A673 (cell line): ENCODE measurements around the gene IL6R. TPM values are rescaled to one million over a fixed set of nuclear protein-coding genes. Genes with fewer than 3 reads are reported as not detected.
A peak's percentile ranks its signal among the peaks of the same experiment; 100 is the strongest.

ENCODE experiments used
- BruUV-seq: library from RNA; stranded (reverse); fragments of 400-500 nt; replicated peaks from 2 replicates; lab custom pipeline; 2021; lab: Mats Ljungman, UMichigan
- CTCF ChIA-PET: fragments of 300-600 bp; sonication (Branson Sonifier 250); formaldehyde crosslinking; loops from one replicate; lab custom pipeline; 2022; ENCODE audit warnings: antibody characterized with exemption; lab: Charles Lee
- POLR2A ChIA-PET: fragments of 300-600 bp; sonication (Branson Sonifier 250); formaldehyde crosslinking; loops from one replicate; lab custom pipeline; 2022; ENCODE audit warnings: antibody characterized with exemption; ENCODE audit not compliant: low non-redundant PET; lab: Charles Lee
- DNase-seq: peaks from one replicate; pipeline ENCODE4 v3.0.0-alpha.2; 2015; ENCODE audit warnings: low spot score
- H3K27ac ChIP-seq: fragments of 200-600 bp; sonication (generic); 2 replicates; pipeline ENCODE4 v1.5.1; 2016; ENCODE audit warnings: mixed run types, low read depth, mild to moderate bottlenecking, mixed read lengths, antibody characterized with exemption, low read length; ENCODE audit not compliant: poor library complexity, severe bottlenecking
- H3K27me3 ChIP-seq: fragments of 200-600 bp; sonication (generic); replicated peaks from 2 replicates; pipeline ENCODE4 v1.6.1; 2017; ENCODE audit warnings: mixed run types, low read depth, mild to moderate bottlenecking, mixed read lengths, antibody characterized with exemption, low read length; ENCODE audit not compliant: insufficient read depth, poor library complexity
- H3K36me3 ChIP-seq: fragments of 200-600 bp; sonication (generic); 2 replicates; pipeline ENCODE4 v1.6.1; 2016; ENCODE audit warnings: mixed run types, mild to moderate bottlenecking, mixed read lengths, antibody characterized with exemption, low read length; ENCODE audit not compliant: insufficient read depth, poor library complexity, severe bottlenecking
- H3K4me1 ChIP-seq: fragments of 200-600 bp; sonication (generic); 2 replicates; pipeline ENCODE4 v1.6.1; 2017; ENCODE audit warnings: mixed run types, mild to moderate bottlenecking, mixed read lengths, antibody characterized with exemption, low read length; ENCODE audit not compliant: insufficient read depth, poor library complexity, severe bottlenecking
- H3K4me3 ChIP-seq: fragments of 200-600 bp; sonication (generic); 2 replicates; pipeline ENCODE4 v1.5.1; 2016; ENCODE audit warnings: low read depth, mixed run types, mild to moderate bottlenecking, mixed read lengths, low read length; ENCODE audit not compliant: poor library complexity, severe bottlenecking
- H3K9me3 ChIP-seq: fragments of 200-600 bp; sonication (generic); 2 replicates; pipeline ENCODE4 v1.6.1; 2016; ENCODE audit warnings: mixed run types, low read depth, mild to moderate bottlenecking, mixed read lengths, antibody characterized with exemption, low read length; ENCODE audit not compliant: poor library complexity, severe bottlenecking
- EZH2 ChIP-seq: fragments of 200-600 bp; sonication (generic); IDR thresholded peaks from 2 replicates; pipeline ENCODE4 v1.6.1; 2017; ENCODE audit warnings: borderline replicate concordance, low read depth, mild to moderate bottlenecking, mixed read lengths, antibody characterized with exemption, low read length; ENCODE audit not compliant: poor library complexity, severe bottlenecking
- intact Hi-C: fragments of 100-400 bp; cut with micrococcal nuclease; formaldehyde crosslinking; loops from one replicate; pipeline ENCODE4 v1.10.0; 2022; ENCODE audit not compliant: unreplicated experiment
- total RNA-seq: library from RNA; stranded (reverse); gene quantifications from 2 replicates; pipeline ENCODE4 v1.2.3, GENCODE V29; 2021
- TF ChIP-seq, protein P1 (sequence below): fragments of 300-800, 200-600 bp; sonication (generic); conservative IDR thresholded peaks from 2 replicates; pipeline ENCODE4 v1.5.1; 2017; ENCODE audit warnings: low read depth, mild to moderate bottlenecking, antibody characterized with exemption, low read length, moderate library complexity, mixed read lengths

Gene IL6R
- total RNA-seq, 1 experiment from 2014 or later = 1.9 TPM

DNA sequence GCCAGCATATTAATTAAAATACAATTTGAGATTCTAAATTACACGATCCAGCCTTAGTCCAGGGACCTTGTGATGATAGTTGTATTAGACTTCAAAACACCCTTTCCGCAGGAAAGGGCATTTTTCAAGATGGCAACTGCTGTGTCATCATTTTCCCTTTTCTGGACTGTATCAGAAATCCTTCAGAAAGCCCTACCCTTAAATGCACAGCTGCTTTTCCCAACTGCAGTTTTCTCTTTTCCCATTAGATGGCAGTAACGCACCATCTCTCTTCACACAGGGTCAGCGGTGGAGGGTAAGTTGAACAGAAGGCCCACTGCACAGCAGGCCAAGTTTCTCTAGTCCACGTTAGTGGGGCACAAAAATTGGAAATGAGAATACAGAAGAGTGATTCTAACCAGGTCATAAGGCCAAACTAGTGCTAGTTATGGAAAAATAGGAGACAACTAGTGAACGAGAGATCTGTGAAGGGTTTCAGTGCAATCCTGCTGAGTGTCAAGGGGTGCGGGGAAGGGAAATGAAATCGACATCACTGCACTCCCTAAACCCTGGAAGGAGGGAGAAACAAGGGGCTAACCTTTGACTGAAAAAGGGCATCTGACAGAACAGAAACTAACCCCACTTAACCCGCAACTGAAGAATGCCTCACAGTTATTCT, 74.8 kb downstream of the IL6R start:
- Histone ChIP-seq H3K36me3 (no peaks in the 10 kb centered on the region), H3K4me1 (peaks cover 33% of the 10 kb centered on the region), H3K4me3 (no peak overlapping the region), H3K9me3 (no peaks in the 10 kb centered on the region), H3K27me3 (no peaks in the 10 kb centered on the region), H3K27ac (peak overlapping the region; percentile 39)
- POLR2A ChIA-PET = no interaction called here
- BruUV-seq = no TSS peak
- intact Hi-C loops = loop anchor here (5.0 to 10.0 kb wide), 2 partner anchors 395 to 582 kb away; partner anchors contain the start of genes EFNA4 and KCNN3
- peak; percentile 95 for DNase-seq
- TF ChIP-seq, protein P1, sequence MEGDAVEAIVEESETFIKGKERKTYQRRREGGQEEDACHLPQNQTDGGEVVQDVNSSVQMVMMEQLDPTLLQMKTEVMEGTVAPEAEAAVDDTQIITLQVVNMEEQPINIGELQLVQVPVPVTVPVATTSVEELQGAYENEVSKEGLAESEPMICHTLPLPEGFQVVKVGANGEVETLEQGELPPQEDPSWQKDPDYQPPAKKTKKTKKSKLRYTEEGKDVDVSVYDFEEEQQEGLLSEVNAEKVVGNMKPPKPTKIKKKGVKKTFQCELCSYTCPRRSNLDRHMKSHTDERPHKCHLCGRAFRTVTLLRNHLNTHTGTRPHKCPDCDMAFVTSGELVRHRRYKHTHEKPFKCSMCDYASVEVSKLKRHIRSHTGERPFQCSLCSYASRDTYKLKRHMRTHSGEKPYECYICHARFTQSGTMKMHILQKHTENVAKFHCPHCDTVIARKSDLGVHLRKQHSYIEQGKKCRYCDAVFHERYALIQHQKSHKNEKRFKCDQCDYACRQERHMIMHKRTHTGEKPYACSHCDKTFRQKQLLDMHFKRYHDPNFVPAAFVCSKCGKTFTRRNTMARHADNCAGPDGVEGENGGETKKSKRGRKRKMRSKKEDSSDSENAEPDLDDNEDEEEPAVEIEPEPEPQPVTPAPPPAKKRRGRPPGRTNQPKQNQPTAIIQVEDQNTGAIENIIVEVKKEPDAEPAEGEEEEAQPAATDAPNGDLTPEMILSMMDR = peak; percentile 95
- TF ChIP-seq EZH2 = no peak
- CTCF ChIA-PET = interaction anchor here (0.6 to 1.3 kb wide), 10 partner anchors 38 to 572 kb away, joined by 3 to 15 read pairs (median 3); partner anchors contain the start of genes ADAM15, FLAD1 and UBE2Q1

DNA sequence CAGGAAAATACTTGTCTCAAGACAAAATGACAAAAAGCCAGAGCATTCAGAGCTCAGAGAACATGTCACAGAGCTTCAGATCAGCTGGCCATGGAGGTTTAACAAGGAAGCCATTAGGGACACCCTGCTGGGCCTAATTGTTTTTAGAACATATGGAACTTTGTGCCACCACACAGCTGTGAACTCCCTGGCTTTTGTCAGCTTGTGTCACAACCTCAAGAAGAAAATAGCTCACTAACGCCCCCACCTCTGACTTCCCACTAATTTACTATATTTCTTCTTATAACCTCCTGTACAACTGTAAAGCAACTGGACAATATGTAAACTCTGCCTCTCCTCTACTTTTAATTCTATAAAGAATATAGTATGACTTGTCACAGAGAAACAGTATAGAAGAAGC, 75.9 kb downstream of the IL6R start:
- Histone ChIP-seq H3K9me3 (no peaks in the 10 kb centered on the region), H3K27me3 (no peaks in the 10 kb centered on the region), H3K4me1 (peaks cover 45% of the 10 kb centered on the region), H3K36me3 (no peaks in the 10 kb centered on the region), H3K27ac (no peak overlapping the region), H3K4me3 (no peak overlapping the region)
- no peak for TF ChIP-seq EZH2
- TF ChIP-seq, protein P1 = peak; percentile 19; the same call in 1 of the 2 replicates
- BruUV-seq = no TSS peak
- DNase-seq = peak; percentile 87
- intact Hi-C loops = loop anchor here (5.0 to 10.0 kb wide), 2 partner anchors 394 to 581 kb away; partner anchors contain the start of genes EFNA4 and KCNN3
- POLR2A ChIA-PET = interaction anchor here (0.6 kb wide), 1 partner anchor 491 kb away, joined by 3 read pairs; no protein-coding TSS in a partner anchor
- CTCF ChIA-PET = interaction anchor here (0.6 to 1.3 kb wide), 5 partner anchors 18 to 455 kb away, joined by 3 to 15 read pairs (median 4); partner anchors contain the start of genes PMVK and UBE2Q1

DNA sequence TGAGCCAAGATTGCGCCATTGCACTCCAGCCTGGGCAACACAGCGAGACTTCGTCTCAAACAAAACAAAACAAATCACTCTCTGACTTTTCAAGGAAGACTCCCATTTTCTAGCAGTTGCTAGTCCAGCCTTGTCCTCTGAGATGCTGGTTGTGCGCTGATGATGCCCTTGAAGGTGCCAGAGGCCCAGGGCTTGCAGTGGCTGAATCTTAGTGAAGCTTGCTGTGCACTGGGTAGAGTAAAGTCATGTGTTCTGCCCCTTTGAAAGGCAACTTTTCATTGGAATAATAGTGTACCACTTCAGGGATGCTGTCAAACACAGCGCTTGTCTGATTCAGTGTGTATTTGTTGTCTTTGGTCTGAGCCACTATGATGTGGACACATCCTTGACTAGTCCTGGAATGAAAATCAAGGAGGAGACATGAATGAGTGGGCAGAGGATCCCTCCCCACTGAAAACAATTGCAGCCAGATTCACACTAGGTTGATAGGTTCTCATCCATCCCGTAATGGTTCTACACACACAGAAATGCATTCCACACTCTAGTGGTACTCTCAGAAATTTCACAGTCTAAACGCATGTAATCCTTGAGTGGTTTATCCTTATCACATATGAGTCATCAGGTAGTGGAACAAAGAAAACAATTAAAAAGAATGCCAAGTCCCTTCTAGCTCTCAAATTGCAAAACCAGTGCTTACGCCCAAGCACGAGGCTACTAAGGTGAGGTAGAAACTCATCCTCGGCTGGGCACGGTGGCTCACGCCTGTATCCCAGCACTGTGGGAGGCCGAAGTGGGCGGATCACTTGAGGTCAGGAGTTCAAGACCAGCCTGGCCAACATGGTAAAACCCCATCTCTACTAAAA, 79.0 kb downstream of the IL6R start:
- no peaks in the 10 kb centered on the region for H3K36me3 ChIP-seq
- intact Hi-C loops = loop anchor here (2.0 to 10.0 kb wide), 3 partner anchors 63 to 578 kb away; partner anchors contain the start of genes EFNA4 and KCNN3
- BruUV-seq = no TSS peak
- ChIA-PET CTCF (interaction anchor here (1.3 kb wide), 1 partner anchor 63 kb away, joined by 5 read pairs; no protein-coding TSS in a partner anchor), POLR2A (interaction anchor here (0.6 kb wide), 1 partner anchor 40 kb away, joined by 6 read pairs; no protein-coding TSS in a partner anchor)
- peaks cover 43% of the 10 kb centered on the region for H3K4me1 ChIP-seq
- H3K27me3 ChIP-seq = no peaks in the 10 kb centered on the region
- H3K4me3 ChIP-seq = no peak overlapping the region
- H3K9me3 ChIP-seq = no peaks in the 10 kb centered on the region
- H3K27ac ChIP-seq = no peak overlapping the region
- TF ChIP-seq EZH2 = no peak
- TF ChIP-seq, protein P1 = no peak
- peak; percentile 60 for DNase-seq
